ENCODE results near the gene CLEC5A.
"Not testable (repeated sequence)": the region's sequence is repeated elsewhere in the genome, so short reads cannot be mapped to it uniquely, and the experiment has no call there.

CLEC5A gene

GRCh38 chr7:141944811-141945210 lies 2.0 kb downstream of the CLEC5A start:
- no peaks in the 10 kb centered on the region for H3K36me3 ChIP-seq (ENCODE audit: control insufficient read depth, insufficient read depth, low read length)
- H3K9me3 ChIP-seq (ENCODE audit: control insufficient read depth, insufficient read depth, low read length) = no peaks in the 10 kb centered on the region
- no peaks in the 10 kb centered on the region for H3K27me3 ChIP-seq (ENCODE audit: control insufficient read depth, insufficient read depth, low read length)
- H3K4me1 ChIP-seq (ENCODE audit: control insufficient read depth, insufficient read depth, low read length) = no peaks in the 10 kb centered on the region
- H3K9ac ChIP-seq (ENCODE audit: low read depth, low read length) = no peak overlapping the region
- no peak overlapping the region for H3K4me3 ChIP-seq (ENCODE audit: low read depth, low read length)

- Histone ChIP-seq H3K27me3 (ENCODE audit: control insufficient read depth, insufficient read depth, low read length) (no peaks in the 10 kb centered on the region), H3K36me3 (ENCODE audit: control insufficient read depth, insufficient read depth, low read length) (no peaks in the 10 kb centered on the region), H3K4me3 (ENCODE audit: low read depth, low read length) (no peak overlapping the region), H3K9ac (ENCODE audit: low read depth, low read length) (no peak overlapping the region), H3K4me1 (ENCODE audit: control insufficient read depth, insufficient read depth, low read length) (no peaks in the 10 kb centered on the region), H3K9me3 (ENCODE audit: control insufficient read depth, insufficient read depth, low read length) (no peaks in the 10 kb centered on the region)
These were observed 2.9 kb downstream of the CLEC5A start for GRCh38 chr7:141943846-141944245.

GRCh38 chr7:141941075-141941474 lies 5.7 kb downstream of the CLEC5A start:
- Histone ChIP-seq H3K27me3 (ENCODE audit: control insufficient read depth, insufficient read depth, low read length) (no peaks in the 10 kb centered on the region), H3K9ac (ENCODE audit: low read depth, low read length) (no peak overlapping the region), H3K36me3 (ENCODE audit: control insufficient read depth, insufficient read depth, low read length) (no peaks in the 10 kb centered on the region), H3K9me3 (ENCODE audit: control insufficient read depth, insufficient read depth, low read length) (no peaks in the 10 kb centered on the region), H3K4me1 (ENCODE audit: control insufficient read depth, insufficient read depth, low read length) (no peaks in the 10 kb centered on the region), H3K4me3 (ENCODE audit: low read depth, low read length) (no peak overlapping the region)

- Histone ChIP-seq H3K9ac (ENCODE audit: low read depth, low read length) (no peak overlapping the region), H3K4me3 (ENCODE audit: low read depth, low read length) (no peak overlapping the region), H3K36me3 (ENCODE audit: control insufficient read depth, insufficient read depth, low read length) (no peaks in the 10 kb centered on the region), H3K27me3 (ENCODE audit: control insufficient read depth, insufficient read depth, low read length) (no peaks in the 10 kb centered on the region), H3K9me3 (ENCODE audit: control insufficient read depth, insufficient read depth, low read length) (no peaks in the 10 kb centered on the region), H3K4me1 (ENCODE audit: control insufficient read depth, insufficient read depth, low read length) (peaks cover 10% of the 10 kb centered on the region)
These were observed 16.6 kb downstream of the CLEC5A start for GRCh38 chr7:141930211-141930610.

GRCh38 chr7:141928845-141929195 lies 18.0 kb downstream of the CLEC5A start:
- Histone ChIP-seq H3K9me3 (ENCODE audit: control insufficient read depth, insufficient read depth, low read length) (no peaks in the 10 kb centered on the region), H3K9ac (ENCODE audit: low read depth, low read length) (no peak overlapping the region), H3K4me1 (ENCODE audit: control insufficient read depth, insufficient read depth, low read length) (peaks cover 10% of the 10 kb centered on the region), H3K27me3 (ENCODE audit: control insufficient read depth, insufficient read depth, low read length) (no peaks in the 10 kb centered on the region), H3K36me3 (ENCODE audit: control insufficient read depth, insufficient read depth, low read length) (no peaks in the 10 kb centered on the region), H3K4me3 (ENCODE audit: low read depth, low read length) (no peak overlapping the region)

GRCh38 chr7:141928146-141928844 lies 18.5 kb downstream of the CLEC5A start:
- H3K9ac ChIP-seq (ENCODE audit: low read depth, low read length) = no peak overlapping the region
- H3K27me3 ChIP-seq (ENCODE audit: control insufficient read depth, insufficient read depth, low read length) = no peaks in the 10 kb centered on the region
- H3K4me1 ChIP-seq (ENCODE audit: control insufficient read depth, insufficient read depth, low read length) = peaks cover 10% of the 10 kb centered on the region
- no peaks in the 10 kb centered on the region for H3K9me3 ChIP-seq (ENCODE audit: control insufficient read depth, insufficient read depth, low read length)
- no peak overlapping the region for H3K4me3 ChIP-seq (ENCODE audit: low read depth, low read length)
- no peaks in the 10 kb centered on the region for H3K36me3 ChIP-seq (ENCODE audit: control insufficient read depth, insufficient read depth, low read length)

GRCh38 chr7:141920281-141920680 lies 26.5 kb downstream of the CLEC5A start:
- Histone ChIP-seq H3K4me1 (ENCODE audit: control insufficient read depth, insufficient read depth, low read length) (no peaks in the 10 kb centered on the region), H3K27me3 (ENCODE audit: control insufficient read depth, insufficient read depth, low read length) (no peaks in the 10 kb centered on the region), H3K9me3 (ENCODE audit: control insufficient read depth, insufficient read depth, low read length) (no peaks in the 10 kb centered on the region), H3K4me3 (ENCODE audit: low read depth, low read length) (no peak overlapping the region), H3K9ac (ENCODE audit: low read depth, low read length) (no peak overlapping the region), H3K36me3 (ENCODE audit: control insufficient read depth, insufficient read depth, low read length) (no peaks in the 10 kb centered on the region)

GRCh38 chr7:141916099-141916498 lies 30.7 kb downstream of the CLEC5A start, which contains the start of gene OR9A4:
Gene OR9A4 (plus strand): TSS chr7:141916399. CDS start chr7:141918876, 2,477 bp downstream.
- no peak within 1 kb of the TSS for H3K4me3 ChIP-seq (ENCODE audit: low read depth, low read length)
- no peaks in the 10 kb centered on the region for H3K4me1 ChIP-seq (ENCODE audit: control insufficient read depth, insufficient read depth, low read length)
- no peaks in the 10 kb centered on the region for H3K27me3 ChIP-seq (ENCODE audit: control insufficient read depth, insufficient read depth, low read length)
- no peaks in the 10 kb centered on the region for H3K36me3 ChIP-seq (ENCODE audit: control insufficient read depth, insufficient read depth, low read length)
- no peak within 1 kb of the TSS for H3K9ac ChIP-seq (ENCODE audit: low read depth, low read length)
- H3K9me3 ChIP-seq (ENCODE audit: control insufficient read depth, insufficient read depth, low read length) = no peaks in the 10 kb centered on the region

- H3K4me1 ChIP-seq (ENCODE audit: control insufficient read depth, insufficient read depth, low read length) = no peaks in the 10 kb centered on the region
- no peaks in the 10 kb centered on the region for H3K9me3 ChIP-seq (ENCODE audit: control insufficient read depth, insufficient read depth, low read length)
- H3K9ac ChIP-seq (ENCODE audit: low read depth, low read length) = no peak overlapping the region
- no peaks in the 10 kb centered on the region for H3K36me3 ChIP-seq (ENCODE audit: control insufficient read depth, insufficient read depth, low read length)
- no peak overlapping the region for H3K4me3 ChIP-seq (ENCODE audit: low read depth, low read length)
- no peaks in the 10 kb centered on the region for H3K27me3 ChIP-seq (ENCODE audit: control insufficient read depth, insufficient read depth, low read length)
These were observed 31.2 kb downstream of the CLEC5A start for GRCh38 chr7:141915565-141915964.

GRCh38 chr7:141911391-141911790 lies 35.4 kb downstream of the CLEC5A start:
- no peaks in the 10 kb centered on the region for H3K4me1 ChIP-seq (ENCODE audit: control insufficient read depth, insufficient read depth, low read length)
- H3K36me3 ChIP-seq (ENCODE audit: control insufficient read depth, insufficient read depth, low read length) = no peaks in the 10 kb centered on the region
- no peaks in the 10 kb centered on the region for H3K27me3 ChIP-seq (ENCODE audit: control insufficient read depth, insufficient read depth, low read length)
- H3K9me3 ChIP-seq (ENCODE audit: control insufficient read depth, insufficient read depth, low read length) = no peaks in the 10 kb centered on the region
- no peak overlapping the region for H3K9ac ChIP-seq (ENCODE audit: low read depth, low read length)
- H3K4me3 ChIP-seq (ENCODE audit: low read depth, low read length) = no peak overlapping the region

GRCh38 chr7:141906285-141906684 lies 40.5 kb downstream of the CLEC5A start:
- no peaks in the 10 kb centered on the region for H3K4me1 ChIP-seq (ENCODE audit: control insufficient read depth, insufficient read depth, low read length)
- H3K4me3 ChIP-seq (ENCODE audit: low read depth, low read length) = no peak overlapping the region
- no peaks in the 10 kb centered on the region for H3K9me3 ChIP-seq (ENCODE audit: control insufficient read depth, insufficient read depth, low read length)
- no peaks in the 10 kb centered on the region for H3K27me3 ChIP-seq (ENCODE audit: control insufficient read depth, insufficient read depth, low read length)
- no peaks in the 10 kb centered on the region for H3K36me3 ChIP-seq (ENCODE audit: control insufficient read depth, insufficient read depth, low read length)
- no peak overlapping the region for H3K9ac ChIP-seq (ENCODE audit: low read depth, low read length)

GRCh38 chr7:141899366-141899765 lies 47.4 kb downstream of the CLEC5A start:
- not testable (repeated sequence) for H3K27me3 ChIP-seq (ENCODE audit: control insufficient read depth, insufficient read depth, low read length); H3K36me3 ChIP-seq (ENCODE audit: control insufficient read depth, insufficient read depth, low read length); H3K4me1 ChIP-seq (ENCODE audit: control insufficient read depth, insufficient read depth, low read length); H3K4me3 ChIP-seq (ENCODE audit: low read depth, low read length); H3K9me3 ChIP-seq (ENCODE audit: control insufficient read depth, insufficient read depth, low read length); H3K9ac ChIP-seq (ENCODE audit: low read depth, low read length)
